ENCODE data around the gene SRSF6.

- TF ChIP-seq EZH2 (IDR thresholded peaks at IDR 0.05), result no peak
- no peak for TF ChIP-seq CTCF (IDR thresholded peaks at IDR 0.05)
- TF ChIP-seq EZH2phosphoT487 (IDR thresholded peaks at IDR 0.05), result no peak
These were observed 50.4 kb downstream of the SRSF6 start for GRCh38 chr20:43508106-43508505.
